GM23248 (cell line): ENCODE data around the gene PDSS1. TPM values are rescaled to one million over a fixed set of nuclear protein-coding genes. Genes with fewer than 3 reads are reported as not detected.

Source experiments
- DNase-seq: peaks from one replicate; pipeline ENCODE4 v3.0.0-alpha.2; 2015
- H2AFZ ChIP-seq: fragments of 200-600 bp; sonication (generic); 2 replicates; pipeline ENCODE4 v1.6.1; 2016; ENCODE audit warnings: antibody characterized with exemption
- H3F3A ChIP-seq: fragments of 200-600 bp; sonication (generic); 2 replicates; pipeline ENCODE4 v1.6.1; 2016; ENCODE audit warnings: mild to moderate bottlenecking, antibody characterized with exemption, mixed run types; ENCODE audit not compliant: insufficient read depth
- H3K27ac ChIP-seq: fragments of 200-600 bp; sonication (generic); 2 replicates; pipeline ENCODE4 v1.5.1; 2016; ENCODE audit warnings: mild to moderate bottlenecking
- H3K27me3 ChIP-seq: fragments of 200-600 bp; sonication (generic); replicated peaks from 2 replicates; pipeline ENCODE4 v1.6.1; 2016; ENCODE audit warnings: mild to moderate bottlenecking; ENCODE audit not compliant: insufficient read depth
- H3K36me3 ChIP-seq: fragments of 200-600 bp; sonication (generic); 2 replicates; pipeline ENCODE4 v1.6.1; 2016; ENCODE audit warnings: low read depth, mild to moderate bottlenecking
- H3K4me1 ChIP-seq: fragments of 200-600 bp; sonication (generic); 2 replicates; pipeline ENCODE4 v1.6.1; 2016; ENCODE audit warnings: mild to moderate bottlenecking; ENCODE audit not compliant: insufficient read depth
- H3K4me2 ChIP-seq: fragments of 200-600 bp; sonication (generic); one replicate; pipeline ENCODE4 v1.6.1; 2016; ENCODE audit warnings: mild to moderate bottlenecking; ENCODE audit not compliant: unreplicated experiment
- H3K4me3 ChIP-seq: fragments of 200-600 bp; sonication (generic); 2 replicates; pipeline ENCODE4 v1.5.1; 2016; ENCODE audit warnings: mild to moderate bottlenecking
- H3K79me2 ChIP-seq: fragments of 200-600 bp; sonication (generic); 2 replicates; pipeline ENCODE4 v1.6.1; 2016; ENCODE audit warnings: mild to moderate bottlenecking; ENCODE audit not compliant: insufficient read depth
- H3K9ac ChIP-seq: fragments of 200-600 bp; sonication (generic); 2 replicates; pipeline ENCODE4 v1.6.1; 2016; ENCODE audit warnings: mild to moderate bottlenecking
- H3K9me2 ChIP-seq: fragments of 200-600 bp; sonication (generic); 2 replicates; pipeline ENCODE4 v1.6.1; 2016; ENCODE audit warnings: mixed run types, mild to moderate bottlenecking, moderate library complexity; ENCODE audit not compliant: insufficient read depth
- H3K9me3 ChIP-seq: fragments of 200-600 bp; sonication (generic); one replicate; pipeline ENCODE4 v1.6.1; 2017; ENCODE audit warnings: low read depth
- H4K20me1 ChIP-seq: fragments of 200-600 bp; sonication (generic); 2 replicates; pipeline ENCODE4 v1.6.0; 2016; ENCODE audit not compliant: insufficient read depth
- EZH2 ChIP-seq: fragments of 200-600 bp; sonication (generic); IDR thresholded peaks from 2 replicates; pipeline ENCODE4 v1.6.1; 2018; ENCODE audit warnings: antibody characterized with exemption, mild to moderate bottlenecking; ENCODE audit not compliant: insufficient read depth, poor library complexity, severe bottlenecking
- EZH2phosphoT487 ChIP-seq: fragments of 200-600 bp; sonication (generic); IDR thresholded peaks from 2 replicates; pipeline ENCODE4 v1.6.1; 2018; ENCODE audit warnings: antibody characterized with exemption, moderate library complexity, mild to moderate bottlenecking, low read depth; ENCODE audit not compliant: insufficient read depth
- WGBS, 2 experiments: methylation state at CpG; one replicate each; pipeline ENCODE4 v1.1.6; 2015 to 2017; ENCODE audit warnings: low lambda C conversion rate in 2 of 2, low coverage in 1 of 2; ENCODE audit errors: missing lambda C conversion rate in 2 of 2; 5-methylcytosine and 5-hydroxymethylcytosine counted together
- in situ Hi-C: fragments of 300-500 bp; cut with MboI; formaldehyde crosslinking; loops from 2 replicates; pipeline ENCODE4 v1.15.0; 2020
- polyA plus RNA-seq: library from polyadenylated mRNA; unstranded; fragments of >200 nt; fragmentation: Nextera tagmentation; extraction: Ambion mirVana; gene quantifications from 2 replicates; pipeline ENCODE4 v1.2.1, GENCODE V29; 2016
- total RNA-seq: library from RNA; depleted of rRNA; stranded (reverse); fragments of >200 nt; shearing (Covaris generic); gene quantifications from 2 replicates; pipeline ENCODE4 v1.2.3, GENCODE V29; 2014

Gene PDSS1
- total and polyA plus RNA-seq, 2 experiments from 2014 or later: 5.1 to 7.2 TPM

DNA sequence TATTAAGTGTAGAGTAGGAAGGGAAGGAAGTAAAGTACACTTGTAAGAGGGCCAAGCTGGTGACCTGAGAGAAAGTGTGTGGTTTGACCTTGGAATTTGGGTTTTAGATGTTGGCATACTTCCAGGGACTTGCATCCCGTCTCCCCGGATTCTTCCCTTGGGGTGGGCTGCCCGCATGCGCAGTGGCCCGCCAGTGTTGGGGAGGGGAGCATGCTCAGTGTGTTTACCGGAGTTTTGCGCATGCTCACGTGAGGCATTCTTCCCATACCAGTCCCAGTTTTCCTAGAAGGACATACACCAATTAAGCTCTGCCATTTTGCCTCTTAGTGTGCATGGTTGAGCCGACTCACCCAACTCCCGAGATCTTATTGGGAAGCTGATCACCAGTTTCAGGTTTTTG, 9.4 kb downstream of the PDSS1 start:
- no peaks in the 10 kb centered on the region for H4K20me1 ChIP-seq
- H3K4me3 ChIP-seq: no peak overlapping the region
- peaks cover 15% of the 10 kb centered on the region for H3K79me2 ChIP-seq
- 86% methylated on average over 10 of the region's 10 CpGs for WGBS, 2 experiments
- H3K27ac ChIP-seq: no peak overlapping the region
- no peaks in the 10 kb centered on the region for H3K9me3 ChIP-seq
- no peaks in the 10 kb centered on the region for H3K4me1 ChIP-seq
- TF ChIP-seq EZH2 (no peak), EZH2phosphoT487 (no peak)
- H3K4me2 ChIP-seq: no peak overlapping the region
- H3K36me3 ChIP-seq: no peaks in the 10 kb centered on the region
- no peak overlapping the region for H2AFZ ChIP-seq
- H3K27me3 ChIP-seq: no peaks in the 10 kb centered on the region
- DNase-seq: no peak
- in situ Hi-C loops: no loop called here
- no peaks in the 10 kb centered on the region for H3F3A ChIP-seq
- no peak overlapping the region for H3K9ac ChIP-seq
- H3K9me2 ChIP-seq: no peaks in the 10 kb centered on the region

DNA sequence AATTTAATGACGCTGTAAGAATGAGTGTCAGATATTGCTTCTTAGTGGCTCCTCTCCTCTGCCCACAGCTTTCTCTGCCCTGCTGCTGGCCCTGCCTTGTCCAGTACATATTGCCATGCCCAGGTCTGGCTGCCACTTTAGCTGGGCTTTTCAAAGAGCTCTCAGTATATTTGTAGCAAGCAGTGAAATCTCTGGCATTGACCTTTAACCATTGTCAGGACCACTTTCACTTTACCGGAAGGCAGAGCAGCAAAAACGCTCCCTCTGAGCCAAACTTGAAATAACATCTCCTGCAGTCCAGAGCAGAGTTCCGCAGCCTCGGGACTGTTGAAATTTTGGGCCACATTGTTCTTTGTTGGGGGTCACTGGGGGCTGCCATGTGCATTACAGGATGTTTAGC, 13.8 kb downstream of the PDSS1 start:
- Histone ChIP-seq H3K36me3 (no peaks in the 10 kb centered on the region), H3K79me2 (no peaks in the 10 kb centered on the region), H3F3A (no peaks in the 10 kb centered on the region), H3K4me2 (no peak overlapping the region), H2AFZ (no peak overlapping the region), H3K27me3 (no peaks in the 10 kb centered on the region), H3K9me3 (no peaks in the 10 kb centered on the region), H4K20me1 (no peaks in the 10 kb centered on the region), H3K9ac (no peak overlapping the region), H3K4me3 (no peak overlapping the region), H3K27ac (no peak overlapping the region), H3K4me1 (no peaks in the 10 kb centered on the region), H3K9me2 (no peaks in the 10 kb centered on the region)
- no peak for DNase-seq
- TF ChIP-seq EZH2: no peak
- no peak for TF ChIP-seq EZH2phosphoT487
- in situ Hi-C loops: no loop called here
- no CpG with 5 or more reads among the region's 5 CpGs for WGBS, 2 experiments

DNA sequence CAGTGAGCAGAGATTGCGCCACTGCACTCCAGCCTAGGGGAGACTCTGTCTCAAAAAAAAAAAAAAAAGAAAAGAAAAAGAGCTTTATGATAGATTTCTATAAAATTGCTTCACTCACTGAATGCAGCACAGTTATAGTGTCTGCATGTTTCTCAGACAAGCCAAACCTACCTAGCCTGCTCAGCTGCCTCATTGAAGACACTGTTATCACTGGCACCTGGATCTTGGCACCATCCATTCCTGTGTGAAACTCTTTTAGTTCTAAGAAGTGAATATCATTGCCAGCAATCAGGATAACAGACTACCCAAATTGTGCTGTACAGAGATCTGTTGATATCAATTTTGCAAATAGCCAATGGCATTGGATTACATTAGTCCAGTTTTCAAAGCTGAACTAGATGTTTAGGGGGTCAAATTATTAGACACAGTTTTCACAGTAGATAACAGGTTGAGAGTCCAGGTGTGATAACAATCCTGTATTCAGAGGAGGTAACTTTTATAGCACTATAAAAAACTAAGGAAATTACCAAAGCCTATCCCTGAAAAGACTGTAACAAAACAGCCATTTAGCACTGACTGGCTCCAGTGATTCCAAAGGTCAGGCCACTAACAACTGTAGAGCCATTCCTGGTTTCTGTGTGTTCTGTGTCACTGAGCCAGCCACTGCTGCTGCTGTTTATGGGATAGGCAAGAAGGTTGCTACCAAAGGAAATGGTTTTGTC, 17.1 kb downstream of the PDSS1 start:
- no peaks in the 10 kb centered on the region for H3F3A ChIP-seq
- WGBS, 2 experiments: 93 to 100% methylated on average over 1 of the region's 1 CpG
- in situ Hi-C loops: no loop called here
- no peak overlapping the region for H2AFZ ChIP-seq
- no peaks in the 10 kb centered on the region for H4K20me1 ChIP-seq
- H3K4me3 ChIP-seq: no peak overlapping the region
- H3K4me1 ChIP-seq: no peaks in the 10 kb centered on the region
- H3K9me2 ChIP-seq: no peaks in the 10 kb centered on the region
- H3K27ac ChIP-seq: no peak overlapping the region
- H3K4me2 ChIP-seq: no peak overlapping the region
- no peak for DNase-seq
- H3K9ac ChIP-seq: no peak overlapping the region
- H3K9me3 ChIP-seq: no peaks in the 10 kb centered on the region
- H3K27me3 ChIP-seq: no peaks in the 10 kb centered on the region
- TF ChIP-seq EZH2 (no peak), EZH2phosphoT487 (no peak)
- H3K79me2 ChIP-seq: no peaks in the 10 kb centered on the region
- H3K36me3 ChIP-seq: no peaks in the 10 kb centered on the region

DNA sequence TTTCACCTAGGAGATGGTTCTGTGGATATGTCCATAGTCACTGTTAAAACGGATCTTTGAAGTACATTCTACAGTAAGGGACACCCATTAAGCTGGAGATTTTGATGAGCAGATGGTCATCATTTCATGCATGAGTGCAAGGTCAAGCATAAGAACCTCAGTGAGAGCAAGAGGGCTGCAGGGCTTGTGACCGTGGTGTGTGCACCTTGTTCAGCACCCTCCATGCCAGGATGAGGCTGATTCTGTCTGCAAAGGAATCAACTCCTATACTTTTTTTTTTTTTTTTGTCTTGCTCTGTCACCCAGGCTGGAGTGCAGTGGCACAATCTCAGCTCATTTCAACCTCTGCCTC, 17.6 kb downstream of the PDSS1 start:
- Histone ChIP-seq H3K36me3 (no peaks in the 10 kb centered on the region), H3K9ac (no peak overlapping the region), H3F3A (no peaks in the 10 kb centered on the region), H3K4me3 (no peak overlapping the region), H3K79me2 (no peaks in the 10 kb centered on the region), H3K27me3 (no peaks in the 10 kb centered on the region), H3K4me2 (no peak overlapping the region), H4K20me1 (no peaks in the 10 kb centered on the region), H3K27ac (no peak overlapping the region), H3K4me1 (no peaks in the 10 kb centered on the region), H3K9me2 (no peaks in the 10 kb centered on the region), H2AFZ (no peak overlapping the region), H3K9me3 (no peaks in the 10 kb centered on the region)
- TF ChIP-seq EZH2phosphoT487: no peak
- TF ChIP-seq EZH2: no peak
- DNase-seq: no peak
- 94 to 98% methylated on average over 2 of the region's 2 CpGs for WGBS, 2 experiments
- in situ Hi-C loops: no loop called here
